GM23338 (cell line): Measurements from ENCODE around the gene SMOC2. TPM values are rescaled to one million over a fixed set of nuclear protein-coding genes. Genes with fewer than 3 reads are reported as not detected.

Source experiments
- ATAC-seq: fragments of 200-7000 bp; cut with Tn5 transposase; 3 replicates; pipeline ENCODE4 v1.9.1; 2020
- DNase-seq: peaks from one replicate; pipeline ENCODE4 v3.0.0-alpha.2; 2015; ENCODE audit warnings: low spot score
- H2AFZ ChIP-seq: fragments of 200-600 bp; sonication (generic); 2 replicates; pipeline ENCODE4 v1.8.0; 2016; ENCODE audit warnings: antibody characterized with exemption, mild to moderate bottlenecking, moderate library complexity
- H3F3A ChIP-seq: fragments of 200-600 bp; sonication (generic); replicated peaks from 2 replicates; pipeline ENCODE4 v1.8.0; 2017; ENCODE audit warnings: antibody characterized with exemption, mixed run types, low read depth
- H3K27ac ChIP-seq: fragments of 200-600 bp; sonication (generic); 2 replicates; pipeline ENCODE4 v1.6.1; 2016; ENCODE audit warnings: low read depth
- H3K27me3 ChIP-seq: fragments of 200-600 bp; sonication (generic); 2 replicates; pipeline ENCODE4 v1.8.0; 2016; ENCODE audit warnings: mild to moderate bottlenecking, mixed run types, moderate library complexity; ENCODE audit not compliant: insufficient read depth
- H3K36me3 ChIP-seq: fragments of 200-600 bp; sonication (generic); 2 replicates; pipeline ENCODE4 v1.8.0; 2016; ENCODE audit warnings: mild to moderate bottlenecking; ENCODE audit not compliant: insufficient read depth
- H3K4me1 ChIP-seq: fragments of 200-600 bp; sonication (generic); 2 replicates; pipeline ENCODE4 v1.8.0; 2016; ENCODE audit warnings: mild to moderate bottlenecking, moderate library complexity; ENCODE audit not compliant: insufficient read depth
- H3K4me2 ChIP-seq: fragments of 200-600 bp; sonication (generic); 2 replicates; pipeline ENCODE4 v1.7.1; 2017; ENCODE audit warnings: mixed run types
- H3K4me3 ChIP-seq: fragments of 200-600 bp; sonication (generic); 2 replicates; pipeline ENCODE4 v1.6.1; 2016; ENCODE audit warnings: mixed run types
- H3K79me2 ChIP-seq: fragments of 200-600 bp; sonication (generic); replicated peaks from 2 replicates; pipeline ENCODE4 v1.8.0; 2017; ENCODE audit warnings: mild to moderate bottlenecking; ENCODE audit not compliant: insufficient read depth
- H3K9me2 ChIP-seq: fragments of 200-600 bp; sonication (generic); 2 replicates; pipeline ENCODE4 v1.8.0; 2017; ENCODE audit not compliant: insufficient read depth
- H4K20me1 ChIP-seq: fragments of 200-600 bp; sonication (generic); replicated peaks from 2 replicates; pipeline ENCODE4 v1.8.0; 2017; ENCODE audit warnings: mild to moderate bottlenecking; ENCODE audit not compliant: insufficient read depth
- H3K27ac Mint-ChIP-seq: 2 replicates; pipeline ENCODE4 v1.8.0; 2020; ENCODE audit warnings: inconsistent platforms, mild to moderate bottlenecking, moderate library complexity, mixed read lengths
- H3K27me3 Mint-ChIP-seq: 3 replicates; pipeline ENCODE4 v1.8.0; 2022; ENCODE audit warnings: low read depth, mild to moderate bottlenecking, moderate library complexity, mixed read lengths, inconsistent platforms; ENCODE audit not compliant: insufficient read depth, poor library complexity
- H3K36me3 Mint-ChIP-seq: 3 replicates; pipeline ENCODE4 v1.8.0; 2021; ENCODE audit warnings: low read depth, mild to moderate bottlenecking, inconsistent platforms, moderate library complexity, mixed read lengths
- H3K4me1 Mint-ChIP-seq: 3 replicates; pipeline ENCODE4 v1.8.0; 2020; ENCODE audit warnings: mild to moderate bottlenecking, inconsistent platforms, mixed read lengths
- H3K4me3 Mint-ChIP-seq: 3 replicates; pipeline ENCODE4 v1.8.0; 2021; ENCODE audit warnings: moderate library complexity, mild to moderate bottlenecking, inconsistent platforms, mixed read lengths
- H3K9me3 Mint-ChIP-seq: 3 replicates; pipeline ENCODE4 v1.8.0; 2020; ENCODE audit warnings: moderate library complexity, mild to moderate bottlenecking, inconsistent platforms, mixed read lengths
- ETS1 ChIP-seq: IDR thresholded peaks from 2 replicates; pipeline ENCODE4 v1.6.1; 2016; ENCODE audit warnings: antibody characterized with exemption
- JUNB ChIP-seq: IDR thresholded peaks from one replicate; pipeline ENCODE4 v1.6.1; 2016; ENCODE audit warnings: antibody characterized with exemption; ENCODE audit not compliant: unreplicated experiment
- NANOG ChIP-seq: IDR thresholded peaks from 2 replicates; pipeline ENCODE4 v1.6.1; 2016; ENCODE audit warnings: antibody characterized with exemption, borderline replicate concordance
- STAT1 ChIP-seq: IDR thresholded peaks from one replicate; pipeline ENCODE4 v1.6.1; 2016; ENCODE audit warnings: antibody characterized with exemption; ENCODE audit not compliant: unreplicated experiment
- ZNF114 ChIP-seq: fragments of 250-450 bp; sonication (Bioruptor Pico); IDR thresholded peaks from 2 replicates; pipeline ENCODE4 v1.5.0; 2020; ENCODE audit warnings: mild to moderate bottlenecking, moderate library complexity
- ZNF331 ChIP-seq: fragments of 250-450 bp; sonication (Bioruptor Pico); IDR thresholded peaks from 2 replicates; pipeline ENCODE4 v1.5.0; 2020; ENCODE audit warnings: low read depth, mild to moderate bottlenecking, moderate library complexity
- polyA plus RNA-seq: library from polyadenylated mRNA; unstranded; fragments of >200 nt; fragmentation: Nextera tagmentation; extraction: Ambion mirVana; gene quantifications from 2 replicates; pipeline ENCODE4 v1.2.1, GENCODE V29; 2016
- total RNA-seq: library from RNA; depleted of rRNA; stranded (reverse); fragments of >200 nt; shearing (Covaris generic); gene quantifications from 2 replicates; pipeline ENCODE4 v1.2.3, GENCODE V29; 2014
- TF ChIP-seq, protein P1 (sequence below): IDR thresholded peaks from one replicate; pipeline ENCODE4 v1.6.1; 2018; ENCODE audit warnings: antibody characterized with exemption; ENCODE audit not compliant: unreplicated experiment
- TF ChIP-seq, protein P2 (sequence below): fragments of 250-450 bp; sonication (Bioruptor Pico); IDR thresholded peaks from 2 replicates; pipeline ENCODE4 v1.5.0; 2020; ENCODE audit warnings: mild to moderate bottlenecking, moderate library complexity

The SMOC2 gene
- total and polyA plus RNA-seq, 2 experiments from 2014 or later, result 4.3 to 6.5 TPM

DNA sequence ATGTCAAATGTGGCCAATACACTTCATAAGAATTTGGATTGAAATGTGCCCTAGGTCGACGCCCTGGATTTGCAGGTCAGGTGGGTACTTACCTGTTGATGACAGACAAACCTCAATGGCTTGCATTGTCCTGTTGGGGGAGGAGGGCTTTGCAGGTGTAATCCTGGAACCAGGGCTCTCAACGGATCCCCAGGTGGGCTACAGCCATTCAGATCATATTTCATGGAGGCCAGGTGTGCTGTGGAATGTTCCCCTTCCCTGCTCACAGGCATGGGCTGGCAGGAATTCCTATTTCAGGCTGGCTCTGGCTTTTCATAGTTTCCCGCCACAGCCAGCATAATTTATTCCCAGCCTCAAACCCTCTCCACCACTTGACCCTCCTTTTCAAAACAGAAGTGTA is 254.7 kb downstream of the SMOC2 start (continued):
- TF ChIP-seq, protein P1, sequence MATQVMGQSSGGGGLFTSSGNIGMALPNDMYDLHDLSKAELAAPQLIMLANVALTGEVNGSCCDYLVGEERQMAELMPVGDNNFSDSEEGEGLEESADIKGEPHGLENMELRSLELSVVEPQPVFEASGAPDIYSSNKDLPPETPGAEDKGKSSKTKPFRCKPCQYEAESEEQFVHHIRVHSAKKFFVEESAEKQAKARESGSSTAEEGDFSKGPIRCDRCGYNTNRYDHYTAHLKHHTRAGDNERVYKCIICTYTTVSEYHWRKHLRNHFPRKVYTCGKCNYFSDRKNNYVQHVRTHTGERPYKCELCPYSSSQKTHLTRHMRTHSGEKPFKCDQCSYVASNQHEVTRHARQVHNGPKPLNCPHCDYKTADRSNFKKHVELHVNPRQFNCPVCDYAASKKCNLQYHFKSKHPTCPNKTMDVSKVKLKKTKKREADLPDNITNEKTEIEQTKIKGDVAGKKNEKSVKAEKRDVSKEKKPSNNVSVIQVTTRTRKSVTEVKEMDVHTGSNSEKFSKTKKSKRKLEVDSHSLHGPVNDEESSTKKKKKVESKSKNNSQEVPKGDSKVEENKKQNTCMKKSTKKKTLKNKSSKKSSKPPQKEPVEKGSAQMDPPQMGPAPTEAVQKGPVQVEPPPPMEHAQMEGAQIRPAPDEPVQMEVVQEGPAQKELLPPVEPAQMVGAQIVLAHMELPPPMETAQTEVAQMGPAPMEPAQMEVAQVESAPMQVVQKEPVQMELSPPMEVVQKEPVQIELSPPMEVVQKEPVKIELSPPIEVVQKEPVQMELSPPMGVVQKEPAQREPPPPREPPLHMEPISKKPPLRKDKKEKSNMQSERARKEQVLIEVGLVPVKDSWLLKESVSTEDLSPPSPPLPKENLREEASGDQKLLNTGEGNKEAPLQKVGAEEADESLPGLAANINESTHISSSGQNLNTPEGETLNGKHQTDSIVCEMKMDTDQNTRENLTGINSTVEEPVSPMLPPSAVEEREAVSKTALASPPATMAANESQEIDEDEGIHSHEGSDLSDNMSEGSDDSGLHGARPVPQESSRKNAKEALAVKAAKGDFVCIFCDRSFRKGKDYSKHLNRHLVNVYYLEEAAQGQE, result no peak
- no peak for TF ChIP-seq ETS1

- no peak overlapping the region for H3K4me2 ChIP-seq
- no peaks in the 10 kb centered on the region for H3K79me2 ChIP-seq
- no peak for DNase-seq
- H3K36me3 Mint-ChIP-seq, result no peaks in the 10 kb centered on the region; the same call in 2 of the 3 replicates
- H3K9me3 Mint-ChIP-seq, result no peaks in the 10 kb centered on the region; the same call in 2 of the 3 replicates
- no peaks in the 10 kb centered on the region for H4K20me1 ChIP-seq
- no peak overlapping the region for H3K27ac Mint-ChIP-seq
- H3F3A ChIP-seq, result no peaks in the 10 kb centered on the region
- no peak for ATAC-seq
- no peaks in the 10 kb centered on the region for H3K9me2 ChIP-seq
- no peak overlapping the region for H3K4me3 ChIP-seq
- H3K27me3 Mint-ChIP-seq, result peaks cover 4% of the 10 kb centered on the region
- H3K4me1 Mint-ChIP-seq, result peaks cover 22% of the 10 kb centered on the region
- no peaks in the 10 kb centered on the region for H3K27me3 ChIP-seq
- H3K36me3 ChIP-seq, result no peaks in the 10 kb centered on the region
- no peak overlapping the region for H3K4me3 Mint-ChIP-seq
- H2AFZ ChIP-seq, result no peak overlapping the region
- peaks cover 10% of the 10 kb centered on the region; the same call in 1 of the 2 replicates for H3K4me1 ChIP-seq
- H3K27ac ChIP-seq, result no peak overlapping the region
- no peak for TF ChIP-seq ZNF331 (CRISPR knock-in tag)
- TF ChIP-seq, protein P1, result no peak
- no peak for TF ChIP-seq ETS1
- no peak for TF ChIP-seq JUNB
- TF ChIP-seq STAT1, result no peak
- TF ChIP-seq, protein P2, sequence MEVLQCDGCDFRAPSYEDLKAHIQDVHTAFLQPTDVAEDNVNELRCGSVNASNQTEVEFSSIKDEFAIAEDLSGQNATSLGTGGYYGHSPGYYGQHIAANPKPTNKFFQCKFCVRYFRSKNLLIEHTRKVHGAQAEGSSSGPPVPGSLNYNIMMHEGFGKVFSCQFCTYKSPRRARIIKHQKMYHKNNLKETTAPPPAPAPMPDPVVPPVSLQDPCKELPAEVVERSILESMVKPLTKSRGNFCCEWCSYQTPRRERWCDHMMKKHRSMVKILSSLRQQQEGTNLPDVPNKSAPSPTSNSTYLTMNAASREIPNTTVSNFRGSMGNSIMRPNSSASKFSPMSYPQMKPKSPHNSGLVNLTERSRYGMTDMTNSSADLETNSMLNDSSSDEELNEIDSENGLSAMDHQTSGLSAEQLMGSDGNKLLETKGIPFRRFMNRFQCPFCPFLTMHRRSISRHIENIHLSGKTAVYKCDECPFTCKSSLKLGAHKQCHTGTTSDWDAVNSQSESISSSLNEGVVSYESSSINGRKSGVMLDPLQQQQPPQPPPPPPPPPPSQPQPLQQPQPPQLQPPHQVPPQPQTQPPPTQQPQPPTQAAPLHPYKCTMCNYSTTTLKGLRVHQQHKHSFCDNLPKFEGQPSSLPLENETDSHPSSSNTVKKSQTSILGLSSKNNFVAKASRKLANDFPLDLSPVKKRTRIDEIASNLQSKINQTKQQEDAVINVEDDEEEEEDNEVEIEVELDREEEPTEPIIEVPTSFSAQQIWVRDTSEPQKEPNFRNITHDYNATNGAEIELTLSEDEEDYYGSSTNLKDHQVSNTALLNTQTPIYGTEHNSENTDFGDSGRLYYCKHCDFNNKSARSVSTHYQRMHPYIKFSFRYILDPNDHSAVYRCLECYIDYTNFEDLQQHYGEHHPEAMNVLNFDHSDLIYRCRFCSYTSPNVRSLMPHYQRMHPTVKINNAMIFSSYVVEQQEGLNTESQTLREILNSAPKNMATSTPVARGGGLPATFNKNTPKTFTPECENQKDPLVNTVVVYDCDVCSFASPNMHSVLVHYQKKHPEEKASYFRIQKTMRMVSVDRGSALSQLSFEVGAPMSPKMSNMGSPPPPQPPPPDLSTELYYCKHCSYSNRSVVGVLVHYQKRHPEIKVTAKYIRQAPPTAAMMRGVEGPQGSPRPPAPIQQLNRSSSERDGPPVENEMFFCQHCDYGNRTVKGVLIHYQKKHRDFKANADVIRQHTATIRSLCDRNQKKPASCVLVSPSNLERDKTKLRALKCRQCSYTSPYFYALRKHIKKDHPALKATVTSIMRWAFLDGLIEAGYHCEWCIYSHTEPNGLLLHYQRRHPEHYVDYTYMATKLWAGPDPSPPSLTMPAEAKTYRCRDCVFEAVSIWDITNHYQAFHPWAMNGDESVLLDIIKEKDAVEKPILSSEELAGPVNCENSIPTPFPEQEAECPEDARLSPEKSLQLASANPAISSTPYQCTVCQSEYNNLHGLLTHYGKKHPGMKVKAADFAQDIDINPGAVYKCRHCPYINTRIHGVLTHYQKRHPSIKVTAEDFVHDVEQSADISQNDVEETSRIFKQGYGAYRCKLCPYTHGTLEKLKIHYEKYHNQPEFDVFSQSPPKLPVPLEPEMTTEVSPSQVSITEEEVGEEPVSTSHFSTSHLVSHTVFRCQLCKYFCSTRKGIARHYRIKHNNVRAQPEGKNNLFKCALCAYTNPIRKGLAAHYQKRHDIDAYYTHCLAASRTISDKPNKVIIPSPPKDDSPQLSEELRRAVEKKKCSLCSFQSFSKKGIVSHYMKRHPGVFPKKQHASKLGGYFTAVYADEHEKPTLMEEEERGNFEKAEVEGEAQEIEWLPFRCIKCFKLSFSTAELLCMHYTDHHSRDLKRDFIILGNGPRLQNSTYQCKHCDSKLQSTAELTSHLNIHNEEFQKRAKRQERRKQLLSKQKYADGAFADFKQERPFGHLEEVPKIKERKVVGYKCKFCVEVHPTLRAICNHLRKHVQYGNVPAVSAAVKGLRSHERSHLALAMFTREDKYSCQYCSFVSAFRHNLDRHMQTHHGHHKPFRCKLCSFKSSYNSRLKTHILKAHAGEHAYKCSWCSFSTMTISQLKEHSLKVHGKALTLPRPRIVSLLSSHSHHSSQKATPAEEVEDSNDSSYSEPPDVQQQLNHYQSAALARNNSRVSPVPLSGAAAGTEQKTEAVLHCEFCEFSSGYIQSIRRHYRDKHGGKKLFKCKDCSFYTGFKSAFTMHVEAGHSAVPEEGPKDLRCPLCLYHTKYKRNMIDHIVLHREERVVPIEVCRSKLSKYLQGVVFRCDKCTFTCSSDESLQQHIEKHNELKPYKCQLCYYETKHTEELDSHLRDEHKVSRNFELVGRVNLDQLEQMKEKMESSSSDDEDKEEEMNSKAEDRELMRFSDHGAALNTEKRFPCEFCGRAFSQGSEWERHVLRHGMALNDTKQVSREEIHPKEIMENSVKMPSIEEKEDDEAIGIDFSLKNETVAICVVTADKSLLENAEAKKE (CRISPR knock-in tag), result no peak
- no peak for TF ChIP-seq NANOG
- no peak for TF ChIP-seq ZNF114 (CRISPR knock-in tag)
Measured at GRCh38 chr6:168698923-168699322, 257.9 kb downstream of the SMOC2 start.
